HL-60 (cell line): Measurements from ENCODE around the gene RELCH.

Experiments used
- POLR2AphosphoS5 ChIP-seq: IDR thresholded peaks from 2 replicates; pipeline ENCODE4 v1.6.1; 2012; ENCODE audit warnings: low read depth
- TF ChIP-seq, protein P1 (sequence below): IDR thresholded peaks from one replicate; pipeline ENCODE4 v1.5.1; 2011; ENCODE audit warnings: low read length, control low read depth, inconsistent platforms; ENCODE audit not compliant: insufficient read depth

DNA sequence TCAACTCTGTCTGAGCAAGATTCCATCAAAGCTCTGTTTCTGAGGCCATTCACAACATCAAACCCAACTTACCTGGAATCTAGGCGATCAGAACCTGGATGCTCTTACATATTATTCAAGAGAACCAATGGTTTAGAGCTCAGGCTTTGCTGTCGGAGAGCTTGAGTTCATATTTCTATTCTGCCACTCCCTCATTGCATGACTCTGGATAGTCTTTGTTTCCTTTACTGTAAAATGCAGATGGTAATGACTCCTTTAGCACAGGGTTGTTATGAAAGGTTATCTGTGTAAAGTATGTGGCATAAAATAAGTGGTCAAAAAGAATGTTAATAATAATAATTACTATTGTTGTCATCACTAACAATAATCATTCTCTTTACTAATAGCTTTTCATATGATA is 12.6 kb downstream of the RELCH start:
- TF ChIP-seq, protein P1, sequence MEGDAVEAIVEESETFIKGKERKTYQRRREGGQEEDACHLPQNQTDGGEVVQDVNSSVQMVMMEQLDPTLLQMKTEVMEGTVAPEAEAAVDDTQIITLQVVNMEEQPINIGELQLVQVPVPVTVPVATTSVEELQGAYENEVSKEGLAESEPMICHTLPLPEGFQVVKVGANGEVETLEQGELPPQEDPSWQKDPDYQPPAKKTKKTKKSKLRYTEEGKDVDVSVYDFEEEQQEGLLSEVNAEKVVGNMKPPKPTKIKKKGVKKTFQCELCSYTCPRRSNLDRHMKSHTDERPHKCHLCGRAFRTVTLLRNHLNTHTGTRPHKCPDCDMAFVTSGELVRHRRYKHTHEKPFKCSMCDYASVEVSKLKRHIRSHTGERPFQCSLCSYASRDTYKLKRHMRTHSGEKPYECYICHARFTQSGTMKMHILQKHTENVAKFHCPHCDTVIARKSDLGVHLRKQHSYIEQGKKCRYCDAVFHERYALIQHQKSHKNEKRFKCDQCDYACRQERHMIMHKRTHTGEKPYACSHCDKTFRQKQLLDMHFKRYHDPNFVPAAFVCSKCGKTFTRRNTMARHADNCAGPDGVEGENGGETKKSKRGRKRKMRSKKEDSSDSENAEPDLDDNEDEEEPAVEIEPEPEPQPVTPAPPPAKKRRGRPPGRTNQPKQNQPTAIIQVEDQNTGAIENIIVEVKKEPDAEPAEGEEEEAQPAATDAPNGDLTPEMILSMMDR: no peak
- no peak for TF ChIP-seq POLR2AphosphoS5
